ENCODE data around the gene UTP25.

UTP25 gene

DNA sequence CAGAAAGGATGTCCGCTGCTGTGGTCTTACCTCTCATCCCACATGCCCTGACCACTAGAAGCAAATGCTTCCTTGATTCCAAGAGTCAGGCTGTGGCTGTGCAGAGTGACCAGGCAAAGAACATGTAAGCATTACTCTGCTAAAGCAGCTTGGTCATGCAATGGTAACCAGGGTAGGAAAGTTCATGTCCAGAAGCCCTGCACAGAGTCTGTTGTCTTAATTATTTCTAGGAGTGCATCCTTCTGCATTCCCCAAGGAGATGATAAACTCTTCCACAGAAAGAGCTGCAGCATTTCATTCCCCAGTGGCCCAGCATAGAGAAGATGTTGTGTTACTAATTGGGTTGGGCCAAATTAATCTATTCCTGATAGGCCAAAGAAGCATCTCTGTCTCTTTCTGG is 10.1 kb upstream of the UTP25 start:
- H3K27me3 Mint-ChIP-seq = peaks cover 15% of the 10 kb centered on the region
- H3K36me3 Mint-ChIP-seq = peaks cover 3% of the 10 kb centered on the region
- no peak overlapping the region for H3K4me3 Mint-ChIP-seq
- no peaks in the 10 kb centered on the region for H3K9me3 Mint-ChIP-seq (ENCODE audit: low read depth)
- H3K4me1 Mint-ChIP-seq (ENCODE audit: low read depth) = peaks cover 11% of the 10 kb centered on the region
- no peak overlapping the region for H3K27ac Mint-ChIP-seq

- Mint-ChIP-seq H3K4me3 (no peak overlapping the region), H3K27ac (no peak overlapping the region), H3K4me1 (ENCODE audit: low read depth) (peaks cover 19% of the 10 kb centered on the region)
These were observed 8.7 kb upstream of the UTP25 start for GRCh38 chr1:209819058-209819457.

GRCh38 chr1:209820986-209821385 is 6.8 kb upstream of the UTP25 start:
- no peaks in the 10 kb centered on the region for H3K9me3 Mint-ChIP-seq (ENCODE audit: low read depth)
- peaks cover 3% of the 10 kb centered on the region for H3K36me3 Mint-ChIP-seq
- H3K4me3 Mint-ChIP-seq = no peak overlapping the region
- H3K27me3 Mint-ChIP-seq = peaks cover 18% of the 10 kb centered on the region
- peaks cover 11% of the 10 kb centered on the region for H3K4me1 Mint-ChIP-seq (ENCODE audit: low read depth)
- H3K27ac Mint-ChIP-seq = no peak overlapping the region

More at GRCh38 chr1:209819058-209819457, 8.7 kb upstream of the UTP25 start:
- H3K36me3 Mint-ChIP-seq = peaks cover 3% of the 10 kb centered on the region
- H3K9me3 Mint-ChIP-seq (ENCODE audit: low read depth) = no peaks in the 10 kb centered on the region
- H3K27me3 Mint-ChIP-seq = peaks cover 18% of the 10 kb centered on the region

GRCh38 chr1:209822706-209823105 is 5.1 kb upstream of the UTP25 start:
- Mint-ChIP-seq H3K36me3 (peaks cover 3% of the 10 kb centered on the region), H3K27ac (no peak overlapping the region), H3K9me3 (ENCODE audit: low read depth) (no peaks in the 10 kb centered on the region), H3K4me1 (ENCODE audit: low read depth) (peaks cover 16% of the 10 kb centered on the region), H3K4me3 (no peak overlapping the region), H3K27me3 (peaks cover 18% of the 10 kb centered on the region)

- Mint-ChIP-seq H3K9me3 (ENCODE audit: low read depth) (no peaks in the 10 kb centered on the region), H3K4me1 (ENCODE audit: low read depth) (peaks cover 16% of the 10 kb centered on the region), H3K4me3 (no peak overlapping the region), H3K36me3 (peaks cover 3% of the 10 kb centered on the region), H3K27ac (no peak overlapping the region), H3K27me3 (peaks cover 18% of the 10 kb centered on the region)
These were observed 4.4 kb upstream of the UTP25 start for GRCh38 chr1:209823143-209824041.

DNA sequence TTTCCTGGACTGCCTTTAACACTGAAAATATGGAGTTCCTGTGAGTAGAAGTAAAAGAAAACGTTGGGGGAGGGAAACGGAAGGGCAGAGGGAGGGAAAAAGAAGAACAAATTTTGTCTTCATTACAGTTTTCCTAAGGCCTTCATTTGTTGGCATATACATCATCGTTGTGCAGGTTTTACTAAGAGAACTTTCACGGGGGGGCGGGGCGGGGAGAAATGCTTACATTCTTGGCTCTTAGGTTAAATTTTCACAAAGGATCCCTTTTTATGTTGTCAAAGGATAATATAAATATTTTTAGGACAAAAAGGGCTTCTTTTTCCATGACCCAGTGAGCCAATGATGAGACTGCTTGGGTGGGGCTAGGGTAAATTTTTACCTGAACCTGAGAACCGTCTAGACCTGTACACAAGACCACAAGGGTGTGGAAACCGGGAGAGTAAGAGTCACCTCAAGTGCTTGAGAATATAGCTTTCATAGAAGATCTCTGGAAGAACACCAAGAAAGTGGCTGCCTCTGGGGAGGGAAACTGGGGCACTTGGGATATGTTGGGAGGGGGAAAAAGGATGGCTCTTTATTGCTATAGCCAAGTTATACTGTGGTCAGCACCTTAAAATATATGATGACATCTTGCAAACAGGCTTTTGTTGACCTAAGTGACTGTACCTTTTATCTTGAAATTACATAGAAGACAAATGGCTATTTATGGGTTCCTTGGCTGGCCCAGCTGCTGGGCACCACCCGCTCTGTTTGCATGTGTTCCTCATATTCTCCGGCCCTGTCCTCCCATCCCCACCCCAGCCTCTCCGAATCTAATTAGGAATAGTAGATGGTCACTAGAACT is 2.0 kb upstream of the UTP25 start:
- Mint-ChIP-seq H3K27ac (peak overlapping the region; percentile 6), H3K36me3 (peaks cover 5% of the 10 kb centered on the region), H3K4me1 (ENCODE audit: low read depth) (peaks cover 33% of the 10 kb centered on the region), H3K4me3 (no peak overlapping the region), H3K27me3 (peaks cover 13% of the 10 kb centered on the region), H3K9me3 (ENCODE audit: low read depth) (no peaks in the 10 kb centered on the region)

- Mint-ChIP-seq H3K4me1 (ENCODE audit: low read depth) (peaks cover 47% of the 10 kb centered on the region), H3K9me3 (ENCODE audit: low read depth) (no peaks in the 10 kb centered on the region), H3K36me3 (peaks cover 22% of the 10 kb centered on the region), H3K4me3 (peak overlapping the region; percentile 95), H3K27me3 (no peaks in the 10 kb centered on the region), H3K27ac (peak overlapping the region; percentile 89)
These were observed 1.9 kb downstream of the UTP25 start for GRCh38 chr1:209829716-209830115.

DNA sequence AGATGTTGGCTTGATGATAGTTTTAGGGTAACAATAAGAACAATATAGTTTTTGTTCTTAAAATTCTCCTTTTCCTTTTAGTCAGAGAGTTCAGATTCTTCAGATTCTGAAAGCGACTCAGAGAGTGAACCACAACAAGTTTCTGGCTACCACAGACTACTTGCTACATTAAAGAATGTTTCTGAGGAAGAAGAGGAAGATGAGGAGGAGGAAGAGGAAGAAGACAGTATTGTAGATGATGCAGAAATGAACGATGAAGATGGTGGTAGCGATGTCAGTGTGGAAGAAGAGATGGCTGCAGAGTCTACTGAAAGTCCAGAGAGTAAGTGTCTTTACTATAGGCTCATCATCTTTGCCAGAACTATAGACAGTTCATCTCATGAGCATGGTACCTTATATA is 3.0 kb downstream of the UTP25 start:
- Mint-ChIP-seq H3K4me1 (ENCODE audit: low read depth) (peaks cover 57% of the 10 kb centered on the region), H3K36me3 (peaks cover 26% of the 10 kb centered on the region), H3K27ac (peak overlapping the region; percentile 22), H3K27me3 (no peaks in the 10 kb centered on the region), H3K4me3 (peak overlapping the region; percentile 3), H3K9me3 (ENCODE audit: low read depth) (no peaks in the 10 kb centered on the region)

- no peaks in the 10 kb centered on the region for H3K27me3 Mint-ChIP-seq
- H3K36me3 Mint-ChIP-seq = peaks cover 26% of the 10 kb centered on the region
- H3K9me3 Mint-ChIP-seq (ENCODE audit: low read depth) = no peaks in the 10 kb centered on the region
- H3K4me1 Mint-ChIP-seq (ENCODE audit: low read depth) = peaks cover 65% of the 10 kb centered on the region
- no peak overlapping the region for H3K27ac Mint-ChIP-seq
- H3K4me3 Mint-ChIP-seq = peak overlapping the region; percentile 2
These were observed 3.8 kb downstream of the UTP25 start for GRCh38 chr1:209831615-209832014.

- peak overlapping the region; percentile 15 for H3K4me3 Mint-ChIP-seq
- H3K9me3 Mint-ChIP-seq (ENCODE audit: low read depth) = no peaks in the 10 kb centered on the region
- no peaks in the 10 kb centered on the region for H3K27me3 Mint-ChIP-seq
- H3K27ac Mint-ChIP-seq = peak overlapping the region; percentile 75
- peaks cover 29% of the 10 kb centered on the region for H3K36me3 Mint-ChIP-seq
- H3K4me1 Mint-ChIP-seq (ENCODE audit: low read depth) = peaks cover 69% of the 10 kb centered on the region
These were observed 8.1 kb downstream of the UTP25 start for GRCh38 chr1:209835782-209836298.

- no peaks in the 10 kb centered on the region for H3K27me3 Mint-ChIP-seq
- no peak overlapping the region for H3K27ac Mint-ChIP-seq
- H3K36me3 Mint-ChIP-seq = peaks cover 22% of the 10 kb centered on the region
- H3K9me3 Mint-ChIP-seq (ENCODE audit: low read depth) = no peaks in the 10 kb centered on the region
- H3K4me3 Mint-ChIP-seq = no peak overlapping the region
- peaks cover 62% of the 10 kb centered on the region for H3K4me1 Mint-ChIP-seq (ENCODE audit: low read depth)
These were observed 9.9 kb downstream of the UTP25 start for GRCh38 chr1:209837671-209838070.

GRCh38 chr1:209838537-209838936 is 10.8 kb downstream of the UTP25 start:
- no peaks in the 10 kb centered on the region for H3K9me3 Mint-ChIP-seq (ENCODE audit: low read depth)
- peak overlapping the region; percentile 72 for H3K27ac Mint-ChIP-seq
- H3K4me3 Mint-ChIP-seq = no peak overlapping the region
- no peaks in the 10 kb centered on the region for H3K27me3 Mint-ChIP-seq
- H3K4me1 Mint-ChIP-seq (ENCODE audit: low read depth) = peaks cover 62% of the 10 kb centered on the region
- peaks cover 23% of the 10 kb centered on the region for H3K36me3 Mint-ChIP-seq

DNA sequence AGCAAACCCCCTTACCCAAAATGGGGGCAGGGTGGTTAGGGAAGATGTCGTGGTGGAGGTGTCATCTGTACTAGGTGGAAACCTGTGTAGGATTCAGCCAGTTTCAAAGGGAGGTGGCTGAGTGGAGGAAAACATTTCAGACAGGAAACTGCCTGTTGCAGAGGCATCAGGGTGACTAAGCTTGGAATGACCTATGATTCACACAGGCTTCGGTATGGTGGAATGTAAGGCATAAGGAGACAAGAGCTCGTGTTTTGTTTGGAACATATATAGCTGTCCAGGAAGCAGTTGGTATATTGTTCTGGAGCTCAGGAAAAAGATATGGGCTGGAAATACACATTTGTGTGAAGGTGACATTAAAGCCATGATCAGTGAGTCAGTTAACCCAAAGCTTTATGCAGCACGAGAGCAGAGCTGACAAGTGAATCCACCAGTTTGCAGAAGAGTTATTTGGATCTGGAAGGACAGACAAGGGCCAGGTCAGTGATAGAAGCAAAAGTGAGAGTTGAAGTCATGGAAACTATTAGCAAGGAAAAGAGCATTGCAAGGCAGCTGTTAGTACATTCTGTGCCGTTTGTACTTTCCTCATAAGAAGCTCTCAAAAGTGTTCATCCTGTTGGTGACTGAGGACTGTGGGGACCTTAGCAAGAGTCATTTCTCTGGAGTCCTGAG is 12.2 kb downstream of the UTP25 start:
- Mint-ChIP-seq H3K4me1 (ENCODE audit: low read depth) (peaks cover 49% of the 10 kb centered on the region), H3K27ac (peak overlapping the region; percentile 94), H3K36me3 (peaks cover 16% of the 10 kb centered on the region), H3K27me3 (no peaks in the 10 kb centered on the region), H3K4me3 (peak overlapping the region; percentile 63), H3K9me3 (ENCODE audit: low read depth) (no peaks in the 10 kb centered on the region)

- peaks cover 13% of the 10 kb centered on the region for H3K36me3 Mint-ChIP-seq
- H3K27me3 Mint-ChIP-seq = no peaks in the 10 kb centered on the region
- peak overlapping the region; percentile 94 for H3K27ac Mint-ChIP-seq
- peak overlapping the region; percentile 63 for H3K4me3 Mint-ChIP-seq
- peaks cover 46% of the 10 kb centered on the region for H3K4me1 Mint-ChIP-seq (ENCODE audit: low read depth)
- no peaks in the 10 kb centered on the region for H3K9me3 Mint-ChIP-seq (ENCODE audit: low read depth)
These were observed 12.8 kb downstream of the UTP25 start for GRCh38 chr1:209840611-209841010.

Data from activated naive CD8-positive, alpha-beta T cell (primary cell).